CD4-positive, alpha-beta T cell treated with Interleukin-6 for 4 hours (primary cell): Measurements from ENCODE around the gene CALHM5.

Experiments used
- DNase-seq: peaks from one replicate; pipeline ENCODE4 v3.0.0-alpha.2; 2020; ENCODE audit warnings: mixed read lengths

Gene CALHM5

DNA sequence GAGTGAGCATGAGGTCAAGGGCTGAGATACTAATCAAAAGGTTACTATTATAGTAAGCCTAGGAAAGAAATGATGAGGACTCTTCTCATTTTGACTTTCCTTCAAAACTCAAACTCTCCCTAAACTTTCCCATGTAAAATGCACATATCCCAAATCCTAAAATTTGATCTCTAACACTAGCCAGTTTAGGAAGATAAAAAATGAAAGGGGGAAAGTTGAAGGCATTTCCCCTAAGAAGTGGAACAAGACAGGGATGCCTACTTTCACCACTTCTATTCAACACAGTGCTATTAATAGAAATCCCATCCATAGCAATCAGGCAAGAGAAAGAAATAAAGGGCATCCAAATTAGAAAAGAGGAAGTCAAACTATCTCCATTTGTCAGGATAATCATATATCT, 2.9 kb upstream of the CALHM5 start:
- DNase-seq = no peak

DNA sequence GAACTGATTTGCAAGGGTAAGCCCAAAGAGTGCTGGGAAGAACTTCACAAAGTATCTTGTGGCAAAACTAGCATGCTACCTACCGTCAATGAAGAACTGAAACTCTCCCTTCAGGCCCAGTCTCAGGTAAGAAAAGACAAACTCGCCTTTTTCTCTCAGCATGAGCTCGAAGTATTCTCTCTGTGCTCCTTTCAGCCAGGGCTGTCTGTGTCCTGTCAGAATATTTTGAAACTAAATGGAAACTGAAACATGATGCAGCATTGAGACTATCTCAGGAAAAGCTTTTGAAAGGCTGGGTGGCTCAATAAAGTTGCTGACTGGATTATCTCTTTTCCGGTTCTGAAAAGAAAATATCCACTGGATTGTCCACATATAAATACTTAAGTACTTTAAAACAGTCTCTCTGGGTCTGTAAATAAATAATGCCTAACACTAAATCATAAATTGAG, 696 bp downstream of the CALHM5 start:
- no peak for DNase-seq

DNA sequence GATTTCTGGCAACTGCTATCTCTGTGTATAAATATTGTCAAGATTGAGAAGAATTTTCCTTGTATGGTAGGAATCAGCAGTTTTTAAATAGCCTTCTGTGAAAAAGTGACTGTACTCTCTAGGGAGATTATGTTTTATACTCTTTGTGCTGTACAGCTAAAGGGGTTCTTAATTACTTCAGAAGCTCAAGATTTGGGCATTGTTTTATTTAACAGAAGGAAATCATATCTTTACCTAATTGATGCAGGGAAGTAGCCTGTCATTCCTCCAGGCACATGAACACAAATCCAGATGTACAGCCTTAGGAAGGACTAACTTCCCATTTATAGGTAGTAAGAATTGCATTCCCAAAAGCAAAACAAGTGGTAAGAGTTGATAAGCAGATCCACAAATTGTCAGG, 1.3 kb downstream of the CALHM5 start:
- DNase-seq = no peak

DNA sequence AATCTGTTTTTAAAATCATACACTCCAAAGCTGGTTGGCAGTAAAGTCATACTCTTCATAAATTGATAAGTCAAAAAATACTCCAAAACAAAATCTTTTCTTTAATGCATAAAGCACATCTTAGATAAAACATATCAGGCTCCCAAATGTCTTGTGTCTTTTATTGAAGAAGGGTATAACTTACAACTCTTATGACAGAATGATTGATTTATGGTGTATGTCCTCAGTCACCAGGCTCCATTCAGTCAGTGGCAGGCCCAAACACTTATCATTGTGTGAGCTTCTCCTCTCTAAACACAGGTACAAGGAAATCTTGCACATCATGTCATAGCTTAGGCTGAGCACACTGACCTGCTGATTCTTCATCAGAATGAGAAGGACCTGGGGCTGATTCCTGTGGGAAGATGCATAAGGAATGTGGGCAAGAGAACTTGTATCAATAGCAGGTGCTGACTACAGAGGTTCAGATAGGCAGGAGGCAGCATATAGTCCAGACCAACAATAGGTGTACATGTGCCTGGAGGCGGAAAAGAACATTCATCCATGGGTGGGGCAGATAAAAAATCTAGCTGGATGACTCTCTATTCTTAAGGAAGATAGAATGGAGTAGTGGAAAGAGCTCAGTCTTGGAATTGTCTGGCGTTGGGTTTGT, 1.9 kb downstream of the CALHM5 start:
- DNase-seq = no peak

DNA sequence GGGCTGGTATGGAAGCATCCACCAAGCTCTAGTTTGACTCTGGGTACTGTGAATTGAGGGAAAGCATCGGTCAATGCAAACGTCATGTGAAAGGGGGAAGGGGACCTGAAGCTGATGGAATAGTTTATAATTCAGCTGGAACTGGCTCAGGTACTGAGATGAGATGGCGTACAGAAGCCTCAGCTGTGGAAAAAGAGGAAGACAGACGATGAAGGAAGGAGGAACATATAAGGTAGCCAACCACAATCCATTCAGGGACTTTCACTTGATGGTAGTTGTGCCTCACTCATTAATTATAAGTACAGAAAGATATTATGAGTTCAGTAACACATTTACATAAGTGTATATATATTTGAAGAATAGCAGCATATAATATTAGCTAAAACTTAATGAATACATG, 2.7 kb downstream of the CALHM5 start:
- DNase-seq = no peak

DNA sequence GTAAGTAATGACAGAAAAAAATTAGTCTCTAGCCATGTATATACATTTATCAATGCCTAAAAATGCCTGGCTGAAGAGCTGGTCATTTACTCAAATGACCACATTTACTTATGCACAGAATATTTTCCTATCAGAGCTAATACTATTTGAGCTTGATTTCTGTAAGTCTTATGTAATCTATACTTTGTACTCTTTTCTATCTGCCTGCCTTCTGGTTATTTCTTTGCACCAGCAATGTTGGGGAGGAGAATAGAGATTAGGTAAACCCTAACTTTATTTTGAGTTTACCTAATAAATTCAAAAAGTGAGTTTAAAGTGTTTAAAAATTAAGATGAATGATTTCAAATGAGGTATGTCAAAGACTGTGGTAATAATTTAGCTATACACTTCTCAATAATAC, 3.7 kb downstream of the CALHM5 start:
- no peak for DNase-seq

DNA sequence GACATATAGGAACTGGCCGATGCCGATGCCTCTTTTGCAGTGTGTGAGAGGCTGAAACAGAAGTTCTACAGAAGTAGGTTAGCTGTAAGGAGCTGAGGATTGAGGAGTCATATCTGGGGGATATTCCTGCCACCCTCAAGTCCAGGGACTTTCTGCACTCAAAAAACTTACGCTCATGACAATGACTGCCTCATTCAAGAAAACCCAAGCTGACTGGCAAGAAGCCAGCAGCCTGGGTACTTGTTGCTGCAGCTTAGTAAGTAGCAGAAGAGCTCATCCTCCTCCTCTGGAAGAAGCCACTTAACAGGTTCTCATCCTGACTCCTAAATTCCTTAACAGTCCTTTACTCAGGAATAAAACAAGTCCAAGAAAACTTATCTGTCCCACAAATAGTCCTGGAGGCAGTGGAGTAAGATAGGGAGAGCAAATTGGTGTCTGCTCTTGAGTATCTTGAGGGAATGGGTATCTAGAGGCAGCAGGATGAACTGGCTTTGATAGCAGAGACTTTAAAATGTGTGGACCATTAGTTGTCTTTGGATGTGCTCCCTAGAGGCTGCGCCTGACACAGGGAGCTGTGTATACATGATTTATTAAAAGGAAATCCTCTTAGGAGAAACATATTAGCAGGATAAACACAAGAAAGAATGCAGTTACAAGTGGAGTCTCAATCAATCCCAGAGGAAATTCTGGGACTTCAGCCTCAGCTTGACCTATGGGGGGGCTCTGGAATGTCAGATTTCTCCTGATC, 7.4 kb downstream of the CALHM5 start:
- no peak for DNase-seq

DNA sequence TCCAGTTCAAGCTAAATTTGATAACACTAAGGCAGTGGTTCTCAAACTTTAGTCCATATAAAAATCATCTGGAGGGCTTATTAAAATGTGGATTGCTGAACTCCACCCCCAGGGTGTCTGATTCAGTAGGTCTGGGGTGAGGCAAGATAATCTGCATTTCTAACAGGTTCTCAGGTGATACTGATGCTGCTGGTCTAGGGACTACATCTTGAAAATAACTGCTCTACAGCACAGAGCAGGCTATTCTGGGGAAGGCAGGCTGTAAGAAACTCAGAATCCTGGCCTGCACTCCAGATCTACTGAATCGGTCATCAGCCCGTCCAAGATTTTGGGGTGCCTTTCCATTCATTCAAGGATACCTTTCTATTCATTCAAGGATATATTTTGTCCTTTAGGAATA, 11.5 kb downstream of the CALHM5 start:
- DNase-seq = no peak

DNA sequence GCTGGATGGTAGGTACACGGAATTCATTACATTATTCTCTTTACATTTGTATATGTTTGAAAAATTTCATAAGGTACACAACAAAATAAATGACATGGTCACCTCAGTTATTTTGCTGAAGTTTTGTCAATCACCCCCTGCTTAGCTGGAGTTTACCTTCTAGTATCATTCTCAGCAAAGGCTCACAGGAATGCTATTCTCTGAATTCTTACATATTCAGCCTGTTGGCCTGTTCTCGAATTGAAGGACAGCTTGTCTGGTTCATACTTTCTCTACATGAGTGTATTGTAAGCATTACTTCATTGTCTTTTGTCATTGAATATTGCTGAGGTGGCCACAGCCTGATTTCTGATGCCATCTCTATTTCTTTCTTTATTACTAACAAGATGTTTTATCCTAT, 12.8 kb downstream of the CALHM5 start:
- no peak for DNase-seq

DNA sequence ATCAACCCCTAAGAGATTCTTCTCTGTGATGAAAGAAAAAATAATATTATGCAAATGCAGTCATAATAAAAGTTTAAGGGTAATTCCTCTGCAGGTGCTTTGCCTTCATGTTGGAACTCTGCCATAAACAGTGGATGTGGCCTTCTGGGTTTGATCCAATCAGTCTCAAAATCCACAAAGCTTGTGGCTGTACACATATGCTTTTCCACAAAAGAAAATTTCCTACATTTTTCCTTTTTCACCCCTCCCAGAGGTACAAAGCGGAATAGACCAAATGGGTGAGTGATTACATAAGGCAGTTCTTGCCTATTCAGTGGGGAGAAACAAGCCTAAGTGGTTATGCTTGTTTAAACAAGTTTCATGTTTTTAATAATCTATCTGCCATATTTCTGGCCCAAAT, 16.7 kb downstream of the CALHM5 start:
- no peak for DNase-seq

DNA sequence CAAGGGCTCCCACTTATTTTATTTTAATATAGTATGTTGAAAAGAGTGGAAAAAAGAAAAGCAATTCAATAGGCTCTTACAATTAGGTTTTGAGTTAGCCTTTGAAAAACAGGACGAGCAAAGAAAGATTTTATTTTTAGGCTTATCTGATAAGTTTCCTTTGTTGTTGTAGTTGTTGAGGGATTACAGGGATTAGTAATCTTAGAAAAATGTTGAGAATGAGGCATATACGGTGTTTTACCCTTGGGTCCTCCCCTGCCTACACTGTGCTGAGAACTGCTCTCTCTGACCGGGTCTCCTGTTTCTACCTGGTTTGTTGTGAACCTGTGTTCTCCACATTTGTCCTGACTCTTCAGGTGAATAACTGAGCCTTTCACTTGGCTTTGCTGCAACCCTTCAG, 17.3 kb downstream of the CALHM5 start:
- DNase-seq = no peak

DNA sequence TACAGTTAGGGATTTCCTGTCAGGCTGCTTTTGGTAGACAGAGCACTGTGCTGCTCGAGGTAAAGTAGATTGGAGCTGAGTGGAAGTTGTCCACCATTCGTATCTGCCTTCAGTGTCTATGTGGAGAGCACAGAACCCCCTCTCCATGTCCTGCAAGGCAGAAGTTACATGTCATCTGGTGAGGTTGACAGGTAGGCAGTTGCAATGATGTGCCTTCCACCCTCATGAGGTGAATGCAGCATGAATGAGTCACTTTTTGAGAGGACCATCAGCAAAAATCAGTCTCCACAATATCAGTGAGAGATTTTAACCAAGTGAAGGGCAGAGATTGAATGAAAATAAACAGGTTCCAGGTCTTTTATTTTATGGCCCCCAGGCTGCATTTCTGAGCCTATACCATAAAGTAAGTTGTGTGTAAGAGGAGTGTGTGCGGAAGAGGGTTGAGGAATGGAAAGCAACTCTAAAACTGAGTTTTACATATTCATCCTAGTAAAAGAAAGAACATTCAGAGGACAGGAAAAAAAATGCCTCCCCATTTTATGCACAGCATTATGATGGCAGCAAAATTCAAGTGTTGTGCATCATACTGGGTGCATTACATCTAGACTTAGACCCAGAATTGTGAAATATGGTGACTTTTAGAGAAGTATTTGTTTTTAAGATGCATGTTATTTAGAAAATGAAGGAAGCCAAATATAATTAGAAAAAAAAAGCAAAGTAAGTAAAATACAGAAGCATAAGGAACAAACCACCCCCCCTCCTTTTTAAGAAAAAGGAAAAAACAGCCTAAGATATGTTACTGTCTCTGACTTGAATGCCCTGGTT, 18.2 kb downstream of the CALHM5 start:
- DNase-seq = no peak

DNA sequence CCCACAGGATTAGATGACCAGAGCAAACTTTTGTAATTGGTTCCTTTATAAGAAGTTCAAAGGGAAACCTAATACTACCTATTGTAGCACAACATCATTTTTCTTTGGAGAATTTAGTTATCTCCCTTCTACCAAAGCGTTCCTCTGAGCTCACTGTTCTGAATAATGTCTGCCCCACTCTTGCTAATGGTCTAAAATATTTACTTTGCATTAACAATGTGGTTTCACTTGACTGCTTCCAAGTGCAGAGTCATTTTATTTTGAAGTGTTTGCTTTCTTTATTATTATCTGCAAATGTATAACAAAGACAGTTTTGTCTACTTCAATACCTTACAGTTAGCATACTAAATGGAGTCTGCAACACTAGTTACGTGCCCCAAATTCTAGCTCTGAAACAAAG, 19.0 kb downstream of the CALHM5 start:
- DNase-seq = no peak

DNA sequence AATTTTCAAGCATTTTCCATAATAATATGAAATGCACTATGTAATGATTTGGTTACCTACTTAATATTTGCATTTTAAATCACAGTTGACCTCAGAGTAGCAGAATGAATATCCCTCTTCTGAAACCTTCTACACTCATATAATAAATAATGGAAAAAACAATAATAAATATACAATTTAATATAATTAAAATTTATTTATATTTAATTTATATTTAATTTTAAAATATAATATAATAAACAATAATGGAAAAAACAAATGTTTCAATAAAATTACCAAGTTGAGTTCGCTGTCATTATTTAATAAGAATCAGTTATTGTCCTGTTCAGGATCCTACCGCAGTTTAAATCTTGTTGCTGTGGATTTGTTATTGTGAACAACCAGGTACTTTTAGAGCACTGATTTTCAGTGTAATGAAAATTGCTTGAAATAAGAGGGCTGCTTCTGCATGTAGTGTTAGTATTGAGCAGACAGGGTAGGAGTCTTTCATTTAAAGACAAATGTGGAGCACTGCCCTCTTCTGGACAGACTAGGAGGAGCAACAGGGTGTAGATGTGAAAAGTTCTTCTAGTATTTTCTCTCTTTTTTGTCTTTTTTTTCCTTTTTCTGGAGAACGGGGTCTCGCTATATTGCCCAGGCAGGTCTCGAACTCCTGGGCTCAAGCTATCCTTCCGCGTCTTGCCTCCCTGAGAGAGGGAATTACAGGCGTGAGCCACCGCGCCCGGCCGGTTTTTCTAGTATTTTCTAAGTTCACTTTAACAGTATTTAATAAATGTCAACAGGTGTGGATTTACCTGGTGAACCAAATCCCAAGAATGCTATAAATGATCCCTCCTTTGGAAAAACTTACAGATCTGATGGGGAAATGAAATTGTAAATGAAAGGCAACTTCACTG, 20.5 kb downstream of the CALHM5 start:
- peak; percentile 62 for DNase-seq

DNA sequence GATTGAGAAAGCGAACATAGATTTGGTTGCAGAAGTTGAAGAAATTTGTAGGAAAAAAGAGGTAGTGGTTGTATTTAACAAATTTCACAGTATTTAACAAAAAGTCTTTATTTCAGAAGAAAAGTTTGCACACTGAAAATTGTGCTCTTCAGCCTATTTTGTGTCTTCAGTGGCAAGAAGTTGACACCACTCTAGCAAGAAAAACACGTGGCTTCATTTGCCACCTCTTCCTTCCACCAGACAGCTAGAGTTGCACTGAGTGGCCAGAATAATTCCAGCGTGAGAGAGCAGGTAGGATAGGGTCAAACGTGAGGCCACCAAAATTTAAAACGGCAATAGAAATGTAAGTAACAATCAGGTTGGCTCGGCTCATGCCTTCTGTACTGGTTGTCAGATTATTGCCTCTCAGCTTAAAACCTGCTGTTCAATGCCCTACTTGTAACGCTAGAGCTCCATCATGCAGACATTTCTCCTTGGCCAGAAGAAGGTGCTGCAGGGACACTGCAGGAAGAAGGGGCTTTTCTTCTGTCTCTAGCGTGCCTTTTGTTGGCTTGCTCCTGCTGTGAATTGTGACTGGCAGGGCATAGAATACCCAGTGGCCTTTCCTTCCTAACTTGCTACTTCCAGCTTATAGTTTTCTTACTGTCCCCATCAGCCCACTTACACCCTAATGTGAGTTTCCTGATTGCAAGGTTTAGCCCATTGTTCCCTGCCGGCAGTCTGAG, 22.0 kb downstream of the CALHM5 start:
- DNase-seq = no peak

DNA sequence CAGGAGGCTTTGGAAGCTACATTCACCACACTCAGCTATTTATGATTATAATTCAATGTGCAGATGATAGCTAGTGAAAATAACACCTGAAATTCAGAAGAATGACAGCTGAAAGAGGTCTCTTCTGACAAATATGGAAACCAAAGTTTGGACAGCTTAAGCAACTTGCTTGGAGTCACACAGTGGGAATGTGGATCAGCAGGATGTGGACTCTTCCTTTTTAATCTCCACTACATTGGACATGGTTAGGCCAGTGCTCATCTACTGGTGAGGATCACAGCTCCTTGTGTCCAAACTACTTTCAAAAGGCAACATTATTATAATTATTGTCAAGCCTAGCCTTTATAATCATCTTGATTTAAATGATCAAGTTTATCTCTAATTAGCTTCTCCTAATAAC, 23.7 kb downstream of the CALHM5 start:
- no peak for DNase-seq

DNA sequence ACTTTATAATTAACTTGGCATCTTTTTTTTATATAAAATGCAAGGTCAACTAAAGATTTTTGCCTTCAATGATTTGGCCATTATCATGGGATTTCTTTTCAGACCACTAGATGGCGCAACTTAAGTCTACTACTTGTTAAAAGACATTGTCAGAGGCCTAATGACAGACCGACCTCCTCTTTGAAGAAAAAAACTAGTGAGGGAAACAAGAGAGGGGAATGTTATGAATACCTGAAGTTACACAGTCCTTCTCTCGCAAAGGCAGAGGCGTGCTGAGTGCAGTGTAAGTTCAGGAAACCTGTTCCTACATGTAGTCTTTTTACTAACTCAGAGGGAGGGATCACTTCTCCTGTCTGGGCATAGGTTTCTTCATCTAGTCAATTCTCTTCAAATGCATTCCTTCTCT, 24.8 kb downstream of the CALHM5 start:
- DNase-seq = peak; percentile 23

DNA sequence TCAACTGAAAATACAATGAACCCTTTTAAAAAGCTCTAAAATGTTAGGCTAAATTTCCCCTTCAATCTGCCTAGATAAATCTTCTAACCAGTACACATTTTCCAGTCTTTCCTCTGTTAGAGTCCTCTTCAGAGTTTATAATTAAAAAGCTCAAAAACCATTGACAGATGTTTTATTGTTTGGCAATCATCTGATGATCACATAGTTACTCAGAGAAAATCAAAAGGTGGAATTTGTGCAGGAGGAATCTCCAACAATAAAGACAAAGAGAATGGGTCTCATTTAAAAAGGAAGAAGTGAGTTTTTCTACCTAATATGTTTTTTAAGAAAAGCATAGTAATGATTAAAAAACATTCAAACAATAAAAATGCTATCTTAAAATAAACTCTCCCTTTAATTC, 31.0 kb downstream of the CALHM5 start:
- no peak for DNase-seq

DNA sequence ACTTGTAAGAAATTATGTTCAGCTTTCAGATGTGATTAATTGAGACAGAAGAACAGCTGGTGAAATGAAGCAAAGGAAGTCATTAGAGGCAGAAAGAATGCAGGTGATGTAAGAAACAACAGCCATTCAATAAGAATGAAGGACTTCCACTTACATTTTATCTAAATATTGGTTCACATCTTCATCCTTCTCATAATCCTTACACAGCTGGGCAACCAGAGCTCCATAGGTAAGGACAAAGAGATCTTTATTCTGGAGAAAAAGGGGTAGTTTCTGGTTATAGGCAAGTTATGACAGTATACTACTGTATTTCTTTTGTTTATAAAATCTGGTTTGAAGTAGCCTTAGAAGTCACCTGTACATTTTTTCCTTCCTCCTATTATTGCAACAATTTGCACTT, 31.7 kb downstream of the CALHM5 start:
- DNase-seq = no peak

DNA sequence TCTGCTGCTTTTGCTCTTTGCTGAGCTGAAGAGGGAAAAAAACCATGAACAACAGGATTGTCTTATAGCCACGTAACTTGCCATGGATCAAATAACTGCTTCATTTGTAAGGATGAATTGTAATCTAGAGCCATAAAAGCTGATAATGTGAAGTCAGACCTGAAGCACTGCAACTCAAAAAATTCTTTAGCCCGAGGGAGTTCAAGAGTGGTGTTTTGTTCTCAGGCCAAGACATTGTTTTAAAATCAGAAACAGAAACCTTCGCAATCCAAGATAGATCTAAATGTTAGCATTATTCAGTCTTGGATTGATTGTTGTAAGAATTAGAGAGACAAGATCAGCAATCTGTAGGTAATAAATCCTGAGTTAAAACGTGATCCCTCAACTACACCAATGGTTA, 34.2 kb downstream of the CALHM5 start, which contains the start of gene TRAPPC3L:
Gene TRAPPC3L, minus strand, starts transcription at position 34 of the 400 bp plus-strand sequence. CDS start 170 bp downstream, outside the sequence.
- no peak for DNase-seq

DNA sequence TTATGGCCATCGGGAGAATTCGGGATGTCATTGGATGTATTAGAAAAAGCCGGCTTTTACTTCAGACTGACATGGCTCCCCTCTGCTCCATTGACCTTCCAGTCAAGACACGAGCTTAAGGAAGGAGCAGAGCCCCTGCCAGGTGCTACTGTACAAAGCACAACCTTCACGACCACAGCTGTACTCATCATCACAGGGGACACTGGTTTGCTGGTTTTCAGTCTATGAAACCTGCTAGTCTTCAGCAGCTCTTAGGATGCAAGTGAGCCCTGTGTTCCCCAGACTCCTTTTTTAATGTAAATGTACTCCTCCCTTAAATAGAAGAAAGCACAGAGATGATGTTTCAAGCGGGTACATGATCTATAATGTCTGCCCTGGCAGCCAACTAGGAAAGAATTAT, 35.9 kb downstream of the CALHM5 start:
- DNase-seq = no peak

DNA sequence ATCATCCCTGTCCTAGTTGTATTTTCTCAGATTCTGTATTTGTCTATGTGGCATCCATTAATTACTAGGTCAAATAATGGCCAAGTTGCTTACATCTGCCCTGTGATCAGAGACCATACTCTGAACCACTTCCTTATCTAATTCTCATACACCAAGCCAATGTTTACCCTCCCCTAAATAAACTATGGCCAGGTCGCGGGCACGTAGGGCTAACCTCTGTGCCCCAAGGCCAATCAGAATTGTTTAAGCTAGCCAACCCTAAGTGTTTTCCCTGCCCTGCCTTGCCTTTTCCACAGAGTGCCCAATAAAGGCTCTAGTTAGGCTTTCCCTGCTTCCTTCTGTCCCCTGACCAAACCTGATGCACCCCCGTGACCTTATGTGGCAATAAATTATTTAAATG, 39.4 kb downstream of the CALHM5 start:
- no peak for DNase-seq
